Activated naive CD4-positive, alpha-beta T cell treated with anti-CD3 and anti-CD28 coated beads, Interleukin-2, amount 50 U/mL, for 24 hours (primary cell): Measurements from ENCODE around the gene AQP12A.

ENCODE experiments used
- H3K27ac Mint-ChIP-seq: one replicate; pipeline ENCODE4 v1.8.0; 2021; ENCODE audit warnings: mild to moderate bottlenecking, mixed read lengths
- H3K27me3 Mint-ChIP-seq: one replicate; pipeline ENCODE4 v1.8.0; 2021; ENCODE audit warnings: mixed read lengths
- H3K36me3 Mint-ChIP-seq: one replicate; pipeline ENCODE4 v1.8.0; 2021; ENCODE audit warnings: mixed read lengths
- H3K4me1 Mint-ChIP-seq: one replicate; pipeline ENCODE4 v1.8.0; 2021; ENCODE audit warnings: mixed read lengths
- H3K4me3 Mint-ChIP-seq: one replicate; pipeline ENCODE4 v1.8.0; 2021; ENCODE audit warnings: mild to moderate bottlenecking, mixed read lengths
- H3K9me3 Mint-ChIP-seq: one replicate; pipeline ENCODE4 v1.8.0; 2021; ENCODE audit warnings: mixed read lengths

Gene AQP12A

GRCh38 chr2:240732184-240732583, 40.5 kb downstream of the AQP12A start:
- H3K27me3 Mint-ChIP-seq = no peaks in the 10 kb centered on the region
- no peaks in the 10 kb centered on the region for H3K9me3 Mint-ChIP-seq
- no peaks in the 10 kb centered on the region for H3K36me3 Mint-ChIP-seq
- H3K4me1 Mint-ChIP-seq = no peaks in the 10 kb centered on the region
- no peak overlapping the region for H3K4me3 Mint-ChIP-seq
- H3K27ac Mint-ChIP-seq = no peak overlapping the region

- Mint-ChIP-seq H3K4me3 (no peak overlapping the region), H3K27ac (no peak overlapping the region), H3K9me3 (no peaks in the 10 kb centered on the region), H3K27me3 (no peaks in the 10 kb centered on the region), H3K4me1 (no peaks in the 10 kb centered on the region), H3K36me3 (no peaks in the 10 kb centered on the region)
These were observed 41.4 kb downstream of the AQP12A start for GRCh38 chr2:240732911-240733622.

DNA sequence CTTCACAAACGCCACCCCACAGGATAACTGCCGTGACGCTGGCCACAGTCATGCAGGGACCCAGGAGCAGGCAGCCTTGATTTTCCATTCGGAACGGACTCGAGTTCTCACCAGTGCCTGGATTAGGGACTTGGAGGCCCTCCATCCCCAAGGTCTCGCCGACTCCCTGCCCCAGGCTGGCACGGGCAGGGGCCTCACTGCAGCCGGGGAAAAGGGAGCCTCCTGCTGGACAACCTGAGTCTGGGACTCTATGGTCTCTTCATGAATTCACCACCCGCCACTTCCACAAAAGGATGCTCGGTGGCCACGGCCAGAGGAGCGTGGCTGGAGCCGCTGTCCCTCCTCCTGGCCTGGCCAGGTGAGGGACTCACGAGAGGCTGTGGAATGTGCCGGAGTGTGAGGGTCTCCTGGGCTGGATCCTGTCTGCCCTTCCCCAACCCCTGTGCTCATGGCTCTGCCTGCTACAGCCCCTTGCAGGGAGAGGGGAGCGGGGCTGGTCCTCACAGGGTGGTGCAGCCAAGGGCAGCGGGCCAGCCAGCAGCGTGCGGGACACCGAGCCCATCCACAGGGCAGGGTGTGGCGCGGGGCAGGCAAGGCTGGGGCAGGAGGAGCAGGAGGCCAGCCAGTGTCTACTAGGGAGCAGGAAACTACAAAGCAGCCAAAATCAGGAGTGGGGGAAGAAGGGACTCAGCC, 42.3 kb downstream of the AQP12A start:
- Mint-ChIP-seq H3K4me1 (peaks cover under 1% of the 10 kb centered on the region), H3K36me3 (no peaks in the 10 kb centered on the region), H3K27ac (no peak overlapping the region), H3K4me3 (no peak overlapping the region), H3K27me3 (no peaks in the 10 kb centered on the region), H3K9me3 (no peaks in the 10 kb centered on the region)

DNA sequence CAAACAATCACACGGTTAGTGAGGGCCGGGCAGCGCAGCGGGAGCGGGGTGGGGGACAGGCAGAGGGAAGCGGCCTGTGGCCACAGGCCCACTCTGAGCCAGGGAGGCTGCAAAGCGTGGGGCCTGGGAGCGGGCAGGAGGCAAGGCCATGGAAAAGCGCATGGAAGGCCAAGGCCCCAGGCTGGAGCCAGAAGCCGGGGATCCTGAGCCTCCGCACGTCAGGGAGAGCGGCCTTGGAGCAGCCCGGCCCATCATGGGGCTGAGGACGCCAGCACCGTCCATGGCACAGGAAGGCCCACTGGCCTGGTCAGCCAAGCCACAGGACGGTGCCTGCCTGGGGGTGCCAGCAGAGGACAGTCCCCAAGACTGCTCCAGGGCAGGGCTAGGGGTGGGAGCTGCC, 43.1 kb downstream of the AQP12A start:
- H3K27me3 Mint-ChIP-seq = no peaks in the 10 kb centered on the region
- no peak overlapping the region for H3K4me3 Mint-ChIP-seq
- H3K27ac Mint-ChIP-seq = no peak overlapping the region

GRCh38 chr2:240735476-240735875, 43.8 kb downstream of the AQP12A start:
- Mint-ChIP-seq H3K9me3 (no peaks in the 10 kb centered on the region), H3K27ac (no peak overlapping the region), H3K27me3 (no peaks in the 10 kb centered on the region), H3K36me3 (no peaks in the 10 kb centered on the region), H3K4me1 (peaks cover 6% of the 10 kb centered on the region), H3K4me3 (no peak overlapping the region)

More for the DNA sequence above, 43.1 kb downstream of the AQP12A start:
- peaks cover 6% of the 10 kb centered on the region for H3K4me1 Mint-ChIP-seq
- H3K9me3 Mint-ChIP-seq = no peaks in the 10 kb centered on the region
- no peaks in the 10 kb centered on the region for H3K36me3 Mint-ChIP-seq

- Mint-ChIP-seq H3K9me3 (no peaks in the 10 kb centered on the region), H3K36me3 (no peaks in the 10 kb centered on the region), H3K4me3 (no peak overlapping the region), H3K27me3 (no peaks in the 10 kb centered on the region), H3K4me1 (peaks cover 6% of the 10 kb centered on the region), H3K27ac (no peak overlapping the region)
These were observed 44.9 kb downstream of the AQP12A start for GRCh38 chr2:240736281-240737250.

- no peaks in the 10 kb centered on the region for H3K27me3 Mint-ChIP-seq
- no peaks in the 10 kb centered on the region for H3K9me3 Mint-ChIP-seq
- H3K27ac Mint-ChIP-seq = no peak overlapping the region
- H3K4me3 Mint-ChIP-seq = no peak overlapping the region
- peaks cover 6% of the 10 kb centered on the region for H3K4me1 Mint-ChIP-seq
- H3K36me3 Mint-ChIP-seq = no peaks in the 10 kb centered on the region
These were observed 45.8 kb downstream of the AQP12A start for GRCh38 chr2:240737512-240737911.

DNA sequence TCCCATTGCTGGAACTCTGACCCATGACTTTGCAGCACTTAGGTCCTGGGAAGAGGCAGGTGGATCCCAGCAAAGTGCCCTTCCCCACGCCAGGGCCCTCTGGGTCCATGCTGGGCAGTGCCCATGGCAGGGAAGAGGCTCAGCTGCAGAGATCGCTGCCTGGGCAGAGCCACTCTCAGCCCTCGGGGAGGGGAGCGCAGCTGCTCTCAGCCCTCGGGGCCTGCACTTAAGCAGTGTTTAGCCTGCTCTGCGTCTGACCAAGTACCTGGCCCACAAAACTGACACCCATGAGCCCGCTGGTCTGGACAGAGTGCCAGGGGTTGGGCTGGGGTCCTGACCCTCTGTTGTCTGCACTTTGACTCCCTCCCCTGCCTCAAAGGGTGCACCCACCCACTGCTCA, 46.3 kb downstream of the AQP12A start:
- Mint-ChIP-seq H3K4me3 (no peak overlapping the region), H3K4me1 (peaks cover 6% of the 10 kb centered on the region), H3K27me3 (no peaks in the 10 kb centered on the region), H3K36me3 (no peaks in the 10 kb centered on the region), H3K9me3 (no peaks in the 10 kb centered on the region), H3K27ac (no peak overlapping the region)

DNA sequence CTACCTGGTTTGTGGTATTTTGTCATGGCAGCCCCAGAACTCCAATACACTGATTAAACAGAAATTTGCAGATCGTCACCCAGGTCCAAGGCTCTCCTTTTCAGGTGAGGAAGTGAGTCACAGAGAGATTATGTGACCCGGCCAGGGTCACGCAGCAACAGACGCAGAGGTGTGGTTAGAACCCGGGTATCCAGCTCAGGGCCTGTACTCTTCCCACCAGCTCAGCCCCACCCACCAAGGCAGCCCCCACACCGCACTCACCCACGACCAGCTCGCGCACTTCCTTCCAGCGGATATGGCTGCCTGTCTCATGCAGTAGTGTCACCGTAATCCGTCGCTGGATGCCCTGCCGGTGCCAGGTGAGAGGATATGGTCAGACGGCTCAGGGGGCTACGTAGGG, 48.1 kb downstream of the AQP12A start:
- no peaks in the 10 kb centered on the region for H3K36me3 Mint-ChIP-seq
- H3K4me1 Mint-ChIP-seq = peaks cover 6% of the 10 kb centered on the region
- peak overlapping the region; percentile 60 for H3K4me3 Mint-ChIP-seq
- H3K27me3 Mint-ChIP-seq = no peaks in the 10 kb centered on the region
- H3K27ac Mint-ChIP-seq = no peak overlapping the region
- no peaks in the 10 kb centered on the region for H3K9me3 Mint-ChIP-seq

DNA sequence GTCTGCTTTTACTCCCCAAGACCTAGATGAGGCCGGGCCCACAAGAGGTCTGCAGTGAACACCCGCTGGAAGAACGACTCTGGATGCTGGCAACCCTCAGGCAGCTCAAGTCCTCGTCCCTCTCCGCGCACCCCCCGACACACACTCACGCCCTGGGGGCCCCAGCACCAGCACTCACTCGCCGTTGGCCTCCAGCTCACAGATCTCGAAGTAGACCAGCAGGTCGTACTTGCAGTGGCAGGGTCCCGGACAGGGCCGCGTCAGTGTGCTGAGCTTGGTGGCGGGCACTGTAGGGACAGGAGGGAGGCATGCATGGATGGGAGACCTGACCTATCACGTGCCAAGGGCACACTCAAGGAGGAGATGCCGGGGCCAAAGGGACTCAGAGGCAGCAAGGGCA, 49.4 kb downstream of the AQP12A start:
- Mint-ChIP-seq H3K36me3 (no peaks in the 10 kb centered on the region), H3K4me1 (peaks cover 6% of the 10 kb centered on the region), H3K27me3 (no peaks in the 10 kb centered on the region), H3K27ac (no peak overlapping the region), H3K9me3 (no peaks in the 10 kb centered on the region), H3K4me3 (peak overlapping the region; percentile 11)

GRCh38 chr2:240742602-240743095, 51.0 kb downstream of the AQP12A start:
- Mint-ChIP-seq H3K36me3 (no peaks in the 10 kb centered on the region), H3K27ac (no peak overlapping the region), H3K9me3 (no peaks in the 10 kb centered on the region), H3K27me3 (no peaks in the 10 kb centered on the region), H3K4me1 (peaks cover 6% of the 10 kb centered on the region), H3K4me3 (no peak overlapping the region)

DNA sequence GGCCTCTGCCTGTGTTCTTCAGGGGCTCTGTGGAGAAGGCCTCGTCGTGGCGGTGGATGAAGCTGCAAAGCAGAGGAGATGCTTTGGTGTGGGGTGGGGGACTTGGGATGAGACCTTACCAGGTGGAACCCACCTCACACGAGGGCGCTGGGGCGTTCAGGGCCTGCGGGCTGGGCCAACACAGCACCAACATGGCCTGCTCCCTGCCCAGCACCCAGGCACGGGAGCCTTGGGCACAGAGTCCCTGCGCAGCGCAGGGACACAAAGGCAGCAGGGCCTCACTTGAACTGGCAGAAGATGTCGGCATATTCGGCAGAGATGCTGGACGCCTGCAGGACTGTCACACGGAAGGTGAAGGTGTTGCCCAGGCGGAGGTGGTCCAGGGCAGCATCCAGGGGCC, 53.8 kb downstream of the AQP12A start:
- no peaks in the 10 kb centered on the region for H3K9me3 Mint-ChIP-seq
- H3K27ac Mint-ChIP-seq = no peak overlapping the region
- no peaks in the 10 kb centered on the region for H3K4me1 Mint-ChIP-seq
- no peak overlapping the region for H3K4me3 Mint-ChIP-seq
- no peaks in the 10 kb centered on the region for H3K36me3 Mint-ChIP-seq
- no peaks in the 10 kb centered on the region for H3K27me3 Mint-ChIP-seq

GRCh38 chr2:240745962-240746361, 54.3 kb downstream of the AQP12A start:
- Mint-ChIP-seq H3K27me3 (no peaks in the 10 kb centered on the region), H3K27ac (no peak overlapping the region), H3K36me3 (no peaks in the 10 kb centered on the region), H3K4me3 (no peak overlapping the region), H3K9me3 (no peaks in the 10 kb centered on the region), H3K4me1 (no peaks in the 10 kb centered on the region)

DNA sequence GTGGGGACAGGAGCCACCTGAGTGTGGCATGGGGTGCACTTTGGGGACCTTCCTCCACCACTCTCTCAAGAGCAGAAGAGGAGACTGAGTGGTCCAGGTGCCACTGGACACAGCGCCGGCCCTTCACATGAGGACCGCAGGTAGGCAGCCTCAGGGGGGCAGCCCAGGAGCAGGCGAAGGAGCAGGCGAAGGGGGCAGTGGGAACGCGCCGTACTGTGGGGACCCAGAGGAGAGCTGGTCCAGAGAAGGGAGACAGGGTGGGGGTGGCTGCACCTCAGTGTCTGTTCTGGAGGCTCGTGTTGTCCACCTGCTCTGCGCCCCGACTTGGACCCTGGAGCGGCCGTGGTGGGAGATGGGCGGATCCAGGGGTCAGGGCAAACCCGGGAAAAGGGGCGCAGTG, 55.0 kb downstream of the AQP12A start:
- Mint-ChIP-seq H3K4me3 (no peak overlapping the region), H3K4me1 (no peaks in the 10 kb centered on the region), H3K27me3 (no peaks in the 10 kb centered on the region), H3K27ac (no peak overlapping the region), H3K36me3 (no peaks in the 10 kb centered on the region), H3K9me3 (no peaks in the 10 kb centered on the region)

- H3K4me3 Mint-ChIP-seq = no peak overlapping the region
- H3K27ac Mint-ChIP-seq = no peak overlapping the region
- no peaks in the 10 kb centered on the region for H3K36me3 Mint-ChIP-seq
- no peaks in the 10 kb centered on the region for H3K9me3 Mint-ChIP-seq
- no peaks in the 10 kb centered on the region for H3K27me3 Mint-ChIP-seq
- no peaks in the 10 kb centered on the region for H3K4me1 Mint-ChIP-seq
These were observed 55.6 kb downstream of the AQP12A start for GRCh38 chr2:240747256-240747655.
